Measurements from ENCODE around the gene NMD3. TPM values are rescaled to one million over a fixed set of nuclear protein-coding genes. Genes with fewer than 3 reads are reported as not detected.
A peak's percentile ranks its signal among the peaks of the same experiment; 100 is the strongest.

Gene NMD3
- total RNA-seq, 1 experiment from 2014 or later = 56.3 TPM

DNA sequence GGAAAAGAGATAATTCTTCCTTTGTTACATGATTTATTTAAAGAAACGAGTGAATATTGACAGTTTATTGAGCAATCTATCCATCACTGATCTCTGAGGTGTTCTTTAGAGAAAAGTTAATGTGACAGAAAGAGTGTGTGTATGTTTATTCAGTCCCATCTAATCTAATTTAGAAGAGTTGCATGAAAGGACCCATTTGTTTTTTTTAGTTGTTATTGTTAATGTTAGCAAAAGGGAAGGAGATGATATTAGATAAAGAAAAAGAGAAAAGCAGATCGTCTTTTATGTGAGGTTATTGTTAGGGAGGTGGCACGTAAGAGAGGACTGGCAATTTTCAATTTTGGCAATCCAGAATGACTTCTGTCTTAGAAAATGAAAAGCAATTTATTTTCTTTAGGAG lies 46.5 kb downstream of the NMD3 start (continued):
- TF ChIP-seq STAT6 (CRISPR knock-in tag; conservative IDR thresholded peaks at IDR 0.05; ENCODE audit: low read depth) = no peak
- TF ChIP-seq ZNF263 (CRISPR knock-in tag; IDR thresholded peaks at IDR 0.05; ENCODE audit: low read depth) = no peak
- no peak for TF ChIP-seq ELF4 (CRISPR knock-in tag; IDR thresholded peaks at IDR 0.05; ENCODE audit: low read depth)
- TF ChIP-seq NR2C2 (CRISPR knock-in tag; IDR thresholded peaks at IDR 0.05) = no peak

DNA sequence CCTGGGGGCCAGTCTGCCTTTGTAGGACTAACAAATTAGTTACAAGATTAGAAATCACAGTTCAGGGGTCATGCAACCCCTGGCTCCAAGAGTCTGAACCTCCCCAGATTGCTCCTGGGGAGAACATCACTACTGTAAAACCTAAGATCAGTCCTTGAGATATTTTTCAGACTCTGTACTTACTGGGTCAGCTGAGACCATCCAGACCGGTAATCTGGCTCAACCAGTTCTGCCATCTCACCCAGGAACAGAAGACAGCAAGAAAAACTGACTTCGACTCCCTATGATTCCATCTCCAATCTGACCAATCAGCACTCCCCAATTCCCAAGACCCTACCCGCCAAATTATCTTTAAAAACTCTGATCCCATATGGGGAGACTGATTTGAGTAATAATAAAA lies 47.5 kb downstream of the NMD3 start:
- H3K27ac Mint-ChIP-seq = no peak overlapping the region
- ChIA-PET CTCF (no interaction called here), POLR2A (no interaction called here)
- H3K36me3 Mint-ChIP-seq = peaks cover 25% of the 10 kb centered on the region
- H3K4me1 Mint-ChIP-seq = peaks cover 13% of the 10 kb centered on the region
- H3K27me3 Mint-ChIP-seq (ENCODE audit: low read depth) = no peaks in the 10 kb centered on the region
- no peak overlapping the region for H3K4me3 Mint-ChIP-seq
- peaks cover 21% of the 10 kb centered on the region for H3K9me3 Mint-ChIP-seq
- TF ChIP-seq JUN (CRISPR knock-in tag; IDR thresholded peaks at IDR 0.05) = no peak
- TF ChIP-seq ZNF232 (CRISPR knock-in tag; IDR thresholded peaks at IDR 0.05) = no peak
- no peak for TF ChIP-seq ZNF425 (CRISPR knock-in tag; conservative IDR thresholded peaks at IDR 0.05)
- no peak for TF ChIP-seq ZNF416 (CRISPR knock-in tag; IDR thresholded peaks at IDR 0.05)
- no peak for TF ChIP-seq MAX (CRISPR knock-in tag; IDR thresholded peaks at IDR 0.05)
- no peak for TF ChIP-seq ETV6 (CRISPR knock-in tag; IDR thresholded peaks at IDR 0.05)
- no peak for TF ChIP-seq MYBL2 (CRISPR knock-in tag; IDR thresholded peaks at IDR 0.05)
- ATAC-seq = no peak
- no peak for DNase-seq (ENCODE audit: low spot score)

- H3K4me1 Mint-ChIP-seq = peaks cover 22% of the 10 kb centered on the region
- H3K27me3 Mint-ChIP-seq (ENCODE audit: low read depth) = no peaks in the 10 kb centered on the region
- H3K27ac Mint-ChIP-seq = 0 out of 2 replicates have a peak overlapping the region, but pooled peaks have one; percentile 9
- DNase-seq (ENCODE audit: low spot score) (no peak), ATAC-seq (no peak)
- peaks cover 19% of the 10 kb centered on the region for H3K36me3 Mint-ChIP-seq
- H3K9me3 Mint-ChIP-seq = peaks cover 8% of the 10 kb centered on the region
- ChIA-PET CTCF (no interaction called here), POLR2A (no interaction called here)
- H3K4me3 Mint-ChIP-seq = no peak overlapping the region
- no peak for TF ChIP-seq OVOL2 (CRISPR knock-in tag; IDR thresholded peaks at IDR 0.05; ENCODE audit: borderline replicate concordance)
- TF ChIP-seq, protein P1, sequence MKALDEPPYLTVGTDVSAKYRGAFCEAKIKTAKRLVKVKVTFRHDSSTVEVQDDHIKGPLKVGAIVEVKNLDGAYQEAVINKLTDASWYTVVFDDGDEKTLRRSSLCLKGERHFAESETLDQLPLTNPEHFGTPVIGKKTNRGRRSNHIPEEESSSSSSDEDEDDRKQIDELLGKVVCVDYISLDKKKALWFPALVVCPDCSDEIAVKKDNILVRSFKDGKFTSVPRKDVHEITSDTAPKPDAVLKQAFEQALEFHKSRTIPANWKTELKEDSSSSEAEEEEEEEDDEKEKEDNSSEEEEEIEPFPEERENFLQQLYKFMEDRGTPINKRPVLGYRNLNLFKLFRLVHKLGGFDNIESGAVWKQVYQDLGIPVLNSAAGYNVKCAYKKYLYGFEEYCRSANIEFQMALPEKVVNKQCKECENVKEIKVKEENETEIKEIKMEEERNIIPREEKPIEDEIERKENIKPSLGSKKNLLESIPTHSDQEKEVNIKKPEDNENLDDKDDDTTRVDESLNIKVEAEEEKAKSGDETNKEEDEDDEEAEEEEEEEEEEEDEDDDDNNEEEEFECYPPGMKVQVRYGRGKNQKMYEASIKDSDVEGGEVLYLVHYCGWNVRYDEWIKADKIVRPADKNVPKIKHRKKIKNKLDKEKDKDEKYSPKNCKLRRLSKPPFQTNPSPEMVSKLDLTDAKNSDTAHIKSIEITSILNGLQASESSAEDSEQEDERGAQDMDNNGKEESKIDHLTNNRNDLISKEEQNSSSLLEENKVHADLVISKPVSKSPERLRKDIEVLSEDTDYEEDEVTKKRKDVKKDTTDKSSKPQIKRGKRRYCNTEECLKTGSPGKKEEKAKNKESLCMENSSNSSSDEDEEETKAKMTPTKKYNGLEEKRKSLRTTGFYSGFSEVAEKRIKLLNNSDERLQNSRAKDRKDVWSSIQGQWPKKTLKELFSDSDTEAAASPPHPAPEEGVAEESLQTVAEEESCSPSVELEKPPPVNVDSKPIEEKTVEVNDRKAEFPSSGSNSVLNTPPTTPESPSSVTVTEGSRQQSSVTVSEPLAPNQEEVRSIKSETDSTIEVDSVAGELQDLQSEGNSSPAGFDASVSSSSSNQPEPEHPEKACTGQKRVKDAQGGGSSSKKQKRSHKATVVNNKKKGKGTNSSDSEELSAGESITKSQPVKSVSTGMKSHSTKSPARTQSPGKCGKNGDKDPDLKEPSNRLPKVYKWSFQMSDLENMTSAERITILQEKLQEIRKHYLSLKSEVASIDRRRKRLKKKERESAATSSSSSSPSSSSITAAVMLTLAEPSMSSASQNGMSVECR (CRISPR knock-in tag; IDR thresholded peaks at IDR 0.05; ENCODE audit: borderline replicate concordance) = no peak
- no peak for TF ChIP-seq NR3C1 (CRISPR knock-in tag; conservative IDR thresholded peaks at IDR 0.05; ENCODE audit: low read depth)
- no peak for TF ChIP-seq NFE2L1 (CRISPR knock-in tag; IDR thresholded peaks at IDR 0.05)
- no peak for TF ChIP-seq MXD4 (CRISPR knock-in tag; IDR thresholded peaks at IDR 0.05; ENCODE audit: borderline replicate concordance)
- no peak for TF ChIP-seq IRF2 (CRISPR knock-in tag; IDR thresholded peaks at IDR 0.05; ENCODE audit: borderline replicate concordance, low read depth)
- no peak for TF ChIP-seq PREB (CRISPR knock-in tag; IDR thresholded peaks at IDR 0.05; ENCODE audit: borderline replicate concordance)
- TF ChIP-seq, protein P2, sequence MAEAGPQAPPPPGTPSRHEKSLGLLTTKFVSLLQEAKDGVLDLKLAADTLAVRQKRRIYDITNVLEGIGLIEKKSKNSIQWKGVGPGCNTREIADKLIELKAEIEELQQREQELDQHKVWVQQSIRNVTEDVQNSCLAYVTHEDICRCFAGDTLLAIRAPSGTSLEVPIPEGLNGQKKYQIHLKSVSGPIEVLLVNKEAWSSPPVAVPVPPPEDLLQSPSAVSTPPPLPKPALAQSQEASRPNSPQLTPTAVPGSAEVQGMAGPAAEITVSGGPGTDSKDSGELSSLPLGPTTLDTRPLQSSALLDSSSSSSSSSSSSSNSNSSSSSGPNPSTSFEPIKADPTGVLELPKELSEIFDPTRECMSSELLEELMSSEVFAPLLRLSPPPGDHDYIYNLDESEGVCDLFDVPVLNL (CRISPR knock-in tag; IDR thresholded peaks at IDR 0.05; ENCODE audit: borderline replicate concordance, low read depth) = no peak
- TF ChIP-seq TCF7 (CRISPR knock-in tag; IDR thresholded peaks at IDR 0.05; ENCODE audit: low read depth) = no peak
- no peak for TF ChIP-seq CDX4 (CRISPR knock-in tag; IDR thresholded peaks at IDR 0.05; ENCODE audit: borderline replicate concordance)
Observed at GRCh38 chr3:161270991-161271390, 49.9 kb downstream of the NMD3 start.
